SK-N-SH treated with all-trans-retinoic acid at 6 μM for 48 hours (cell line): ENCODE measurements around the gene FN1.

Experiments used
- CSRNP3 ChIP-seq: fragments of 250-450 bp; sonication (Bioruptor Pico); IDR thresholded peaks from 2 replicates; pipeline ENCODE4 v1.5.1; 2021; ENCODE audit warnings: mild to moderate bottlenecking, moderate library complexity
- POU6F1 ChIP-seq: fragments of 250-450 bp; sonication (Bioruptor Pico); IDR thresholded peaks from 2 replicates; pipeline ENCODE4 v1.8.0; 2021; ENCODE audit warnings: low read depth, mild to moderate bottlenecking, moderate library complexity, borderline replicate concordance
- ZNF8 ChIP-seq: fragments of 450-650 bp; formaldehyde crosslinking; IDR thresholded peaks from 2 replicates; pipeline ENCODE4 v1.5.0; 2020; ENCODE audit warnings: mild to moderate bottlenecking, moderate library complexity

GRCh38 chr2:215361211-215361875, 74.5 kb downstream of the FN1 start:
- TF ChIP-seq ZNF8 (CRISPR knock-in tag) (no peak), POU6F1 (no peak), CSRNP3 (no peak)
